Cardiac septum (tissue), 1 donor: ENCODE data around the gene TPSD1. TPM values are rescaled to one million over a fixed set of nuclear protein-coding genes. Genes with fewer than 3 reads are reported as not detected.
"Not testable (repeated sequence)": the region's sequence is repeated elsewhere in the genome, so short reads cannot be mapped to it uniquely, and the experiment has no call there.

ENCODE experiments used
- DNase-seq: peaks from one replicate; pipeline ENCODE4 v3.0.0-alpha.2; 2020; ENCODE audit warnings: low spot score
- intact Hi-C: fragments of 100-400 bp; cut with DNase I; formaldehyde crosslinking; loops from one replicate; pipeline ENCODE4 v1.14.0; 2022
- total RNA-seq: library from RNA; stranded (reverse); fragmentation: NEBNext Ultra II Directional; extraction: Animal tissue kit (Norgen Biotek cat#: 25700); gene quantifications from one replicate; pipeline ENCODE4 v1.2.1, GENCODE V29; 2021
- donor health status: DM: no; HTN: no; CAD: no.

Gene TPSD1
- total RNA-seq, 1 donor from 2014 or later, result not detected

DNA sequence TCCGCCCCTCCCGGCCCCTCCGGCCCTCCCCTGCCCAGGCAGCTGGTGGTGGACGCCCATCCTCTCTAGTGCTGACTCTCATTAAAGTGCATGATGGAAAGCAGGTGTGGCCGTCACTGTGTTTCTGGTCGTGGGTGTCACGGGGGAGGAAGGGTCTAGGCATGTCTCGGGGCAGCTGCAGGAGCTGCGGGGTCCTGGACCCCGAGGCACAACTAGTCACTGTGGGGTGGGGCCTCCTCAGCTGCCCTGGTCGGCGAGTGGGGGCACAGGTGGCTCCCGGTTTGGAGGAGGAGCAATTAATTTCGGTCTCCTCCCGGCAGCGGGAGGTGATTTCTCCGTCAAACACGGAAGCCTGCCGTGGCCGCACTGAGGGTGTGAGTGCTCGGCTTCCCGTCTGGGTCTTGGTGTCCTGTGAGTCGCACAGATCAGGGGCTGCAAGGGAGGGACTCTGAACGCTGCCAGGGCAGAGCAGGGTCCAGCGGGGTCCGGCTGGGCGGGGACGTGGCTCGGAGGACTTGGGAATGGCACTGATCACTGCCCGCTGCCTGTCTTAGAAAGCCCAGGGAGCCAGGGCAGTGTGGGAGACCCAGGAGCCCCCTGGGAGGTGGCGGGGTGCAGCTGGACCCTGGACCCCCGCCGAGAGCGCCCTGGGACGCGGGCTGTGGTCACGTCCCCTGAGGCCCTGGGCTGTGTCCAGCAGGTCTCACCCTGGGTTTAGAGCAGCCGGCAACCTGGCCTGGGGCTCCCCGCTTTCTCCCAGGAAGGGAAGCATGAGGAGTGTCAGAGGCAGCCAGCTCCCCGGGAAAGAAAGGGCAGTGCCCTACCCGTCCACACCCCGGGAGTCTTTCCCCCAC is 3.3 kb downstream of the TPSD1 start:
- no peak for DNase-seq
- intact Hi-C loops, result no loop called here

DNA sequence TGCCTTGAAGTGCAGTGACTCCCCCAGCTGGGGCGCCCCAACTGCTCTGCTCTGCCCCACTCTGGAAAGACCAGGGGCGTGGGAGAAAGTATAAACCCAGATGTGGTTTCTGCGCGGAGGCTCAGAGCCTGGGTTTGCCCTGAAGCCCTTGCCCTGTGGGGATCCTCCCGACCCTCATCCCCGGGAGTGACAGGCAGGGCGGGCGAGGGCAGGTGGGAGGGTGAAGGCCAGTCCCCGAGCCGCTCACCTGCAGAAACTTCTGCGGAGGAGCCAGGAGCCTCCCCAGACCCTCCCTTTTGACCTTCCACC is 3.8 kb downstream of the TPSD1 start:
- intact Hi-C loops, result no loop called here
- DNase-seq, result no peak

DNA sequence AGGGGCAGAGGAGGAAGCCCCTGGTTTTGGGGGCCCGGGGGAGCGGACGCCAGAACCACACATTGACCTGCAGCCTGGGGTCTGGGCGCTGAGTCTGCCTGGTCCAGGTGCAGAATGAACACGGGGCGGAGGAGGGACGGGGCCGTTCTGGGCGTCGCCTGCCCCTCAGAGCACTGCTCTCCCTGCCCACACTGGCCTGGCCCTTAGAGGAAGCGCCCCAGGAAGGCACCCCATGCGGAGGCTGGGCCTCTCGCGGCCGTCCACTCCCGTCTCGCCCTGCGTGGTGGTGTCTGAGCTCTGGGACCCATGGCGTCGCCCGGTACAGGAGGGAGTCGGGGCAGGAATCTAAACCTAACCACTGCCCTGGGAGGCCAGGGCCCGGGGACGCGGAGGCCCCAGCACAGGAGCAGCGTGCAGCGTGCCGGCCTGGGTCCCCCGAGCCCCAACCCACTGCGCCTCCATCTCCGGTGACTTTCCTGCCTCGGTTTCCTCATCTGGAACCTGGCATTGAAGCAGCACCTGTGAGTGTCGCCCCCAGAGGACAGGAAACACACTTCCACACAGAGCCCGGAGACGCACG is 4.3 kb downstream of the TPSD1 start:
- intact Hi-C loops, result no loop called here
- no peak for DNase-seq

DNA sequence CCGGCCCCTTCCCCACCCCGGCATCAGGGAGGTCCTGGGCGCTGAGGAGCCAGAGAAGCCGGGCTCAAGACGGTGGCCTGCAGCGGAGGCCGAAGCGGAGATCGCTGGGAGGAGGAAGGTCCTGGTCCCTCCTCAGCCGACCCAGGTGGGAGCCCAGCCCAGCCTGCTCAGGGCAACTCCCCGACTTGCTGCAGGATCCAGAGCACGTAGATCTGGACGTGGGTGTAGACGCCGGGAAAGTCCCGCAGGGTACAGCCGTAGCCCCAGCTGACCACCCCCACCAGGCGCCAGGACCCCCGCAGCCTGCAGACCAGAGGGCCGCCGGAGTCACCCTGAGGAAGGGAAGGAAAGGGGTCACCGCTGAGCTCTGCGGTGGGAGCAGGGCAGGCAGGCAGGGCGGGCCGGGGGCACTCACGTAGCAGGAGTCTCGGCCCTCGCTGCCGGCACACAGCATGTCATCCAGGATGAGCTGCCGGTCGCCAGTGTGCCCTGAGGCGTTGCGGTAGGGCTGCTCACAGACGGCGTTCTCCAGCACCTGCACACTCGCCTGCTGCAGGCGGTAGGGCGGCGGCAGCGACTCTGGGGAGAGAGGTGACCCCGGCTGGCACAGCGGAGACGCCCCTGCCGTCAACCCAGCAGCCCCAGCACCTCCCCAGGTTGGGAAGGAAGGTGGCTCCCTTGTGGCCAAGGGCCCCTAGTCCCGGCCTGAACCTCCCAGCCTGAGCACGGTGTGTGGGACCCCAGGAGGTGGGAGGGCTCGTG is 5.4 kb downstream of the TPSD1 start:
- no peak for DNase-seq
- intact Hi-C loops, result no loop called here

DNA sequence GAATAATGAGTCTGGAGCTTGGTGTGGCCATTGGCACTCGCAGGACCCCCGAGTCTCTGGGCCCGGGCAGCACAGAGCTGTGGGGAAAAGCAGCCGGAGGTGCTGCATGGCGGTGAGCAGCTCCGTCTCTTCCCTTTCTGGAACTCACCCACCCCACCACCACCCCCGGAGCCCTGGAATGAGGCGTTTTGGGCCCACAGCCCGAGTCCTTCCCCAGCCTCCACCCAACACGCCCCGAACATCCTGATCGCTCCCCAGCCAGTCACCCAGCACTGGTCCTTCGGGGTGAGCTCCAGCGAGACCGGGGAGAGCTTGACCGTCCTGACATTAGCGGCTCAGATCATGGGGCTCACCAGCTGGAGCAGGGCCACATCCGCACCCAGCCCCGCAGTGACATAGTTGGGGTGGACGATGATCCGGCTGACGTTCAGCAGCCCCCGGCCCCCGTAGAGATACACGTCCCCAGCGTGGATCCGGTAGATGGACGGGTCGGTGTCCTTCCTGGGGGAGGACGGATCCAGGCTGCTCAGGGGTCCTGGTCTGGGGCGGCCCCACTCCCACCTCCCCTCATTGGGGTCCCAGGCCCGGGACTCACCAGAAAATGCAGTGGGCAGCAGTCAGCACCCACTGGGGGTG is 6.5 kb downstream of the TPSD1 start:
- DNase-seq, result no peak
- intact Hi-C loops, result no loop called here

- intact Hi-C loops, result no loop called here
- DNase-seq, result no peak
Measured at GRCh38 chr16:1262846-1263221, 7.0 kb downstream of the TPSD1 start.

DNA sequence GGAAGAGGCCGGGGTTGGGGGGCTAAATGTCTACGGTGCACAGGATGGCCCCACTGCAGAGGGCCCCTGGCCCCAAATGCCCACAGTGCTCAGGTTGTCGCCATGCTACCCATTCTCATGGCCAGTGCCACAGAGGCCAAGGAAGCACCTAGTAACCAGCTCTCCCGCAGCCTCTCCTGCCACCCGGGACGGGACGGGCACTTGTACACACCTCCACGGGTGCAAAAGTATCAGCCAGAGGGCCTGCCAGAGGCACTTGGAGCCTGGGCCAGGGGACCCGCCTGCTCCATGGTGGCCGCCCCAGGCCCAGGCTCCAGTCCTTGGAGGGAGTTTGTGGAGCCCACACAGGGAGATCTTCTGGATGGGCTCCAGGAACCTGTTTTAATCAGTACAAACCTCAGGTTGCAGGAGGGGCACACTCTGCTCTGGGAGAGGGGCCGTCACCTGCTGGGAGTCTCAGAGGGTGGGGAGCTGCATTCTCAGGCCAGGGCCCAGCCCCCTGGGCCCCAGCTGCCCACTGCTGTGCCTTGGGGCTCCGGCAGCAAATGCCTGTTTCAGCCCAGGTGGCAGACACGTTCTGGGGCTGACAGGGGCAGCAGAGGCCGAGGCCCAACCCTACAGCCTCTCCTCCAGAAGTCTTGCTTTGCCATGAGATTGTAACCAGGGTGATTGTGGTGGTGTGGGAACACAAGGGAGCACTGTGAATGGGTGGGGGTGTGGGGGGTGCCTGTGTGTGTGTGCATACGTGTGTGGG is 7.9 kb downstream of the TPSD1 start:
- no peak for DNase-seq
- intact Hi-C loops, result no loop called here

GRCh38 chr16:1264345-1265089 is 8.6 kb downstream of the TPSD1 start:
- DNase-seq, result no peak
- intact Hi-C loops, result no loop called here

DNA sequence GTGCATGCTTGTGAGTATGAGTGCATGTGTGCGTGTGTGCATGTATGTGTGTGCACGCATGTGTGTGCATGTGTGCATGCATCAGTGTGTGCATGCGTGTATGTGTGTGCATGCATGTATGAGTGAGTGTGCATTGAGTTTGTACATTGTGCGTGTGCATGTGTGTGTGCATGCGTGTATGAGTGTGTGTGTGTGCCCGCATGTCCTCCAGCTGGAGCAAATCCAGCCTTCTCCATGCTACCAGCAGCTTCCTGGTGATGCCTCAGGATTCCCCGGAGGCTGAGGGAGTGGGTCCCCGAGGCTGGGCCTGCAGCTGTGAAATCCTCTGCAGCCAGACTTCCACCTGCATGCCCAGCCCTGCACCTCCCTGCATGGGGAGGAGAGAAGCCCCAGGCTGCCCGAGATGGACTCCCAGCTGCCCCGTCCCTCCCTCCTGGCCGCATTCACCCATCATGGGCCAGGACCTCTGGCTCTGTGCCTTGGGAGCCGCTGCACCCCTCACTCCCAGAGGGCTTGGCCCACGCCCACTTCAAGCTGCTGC is 9.3 kb downstream of the TPSD1 start:
- intact Hi-C loops, result no loop called here
- no peak for DNase-seq

- no peak for DNase-seq
- intact Hi-C loops, result no loop called here
Measured at GRCh38 chr16:1265826-1266225, 10.0 kb downstream of the TPSD1 start.

- intact Hi-C loops, DNase-seq: not testable (repeated sequence)
Measured at GRCh38 chr16:1269418-1269817, 13.5 kb downstream of the TPSD1 start.

- intact Hi-C loops, result loop anchor here (10.0 kb wide), 1 partner anchor 63 kb away; the partner anchor contains the start of gene BAIAP3
Measured at GRCh38 chr16:1271380-1271723, 15.5 kb downstream of the TPSD1 start.

GRCh38 chr16:1271724-1272413 is 16.0 kb downstream of the TPSD1 start:
- intact Hi-C loops, result loop anchor here (10.0 kb wide), 1 partner anchor 63 kb away; the partner anchor contains the start of gene BAIAP3
- not testable (repeated sequence) for DNase-seq

More at GRCh38 chr16:1271380-1271723, 15.5 kb downstream of the TPSD1 start:
- no peak for DNase-seq

DNA sequence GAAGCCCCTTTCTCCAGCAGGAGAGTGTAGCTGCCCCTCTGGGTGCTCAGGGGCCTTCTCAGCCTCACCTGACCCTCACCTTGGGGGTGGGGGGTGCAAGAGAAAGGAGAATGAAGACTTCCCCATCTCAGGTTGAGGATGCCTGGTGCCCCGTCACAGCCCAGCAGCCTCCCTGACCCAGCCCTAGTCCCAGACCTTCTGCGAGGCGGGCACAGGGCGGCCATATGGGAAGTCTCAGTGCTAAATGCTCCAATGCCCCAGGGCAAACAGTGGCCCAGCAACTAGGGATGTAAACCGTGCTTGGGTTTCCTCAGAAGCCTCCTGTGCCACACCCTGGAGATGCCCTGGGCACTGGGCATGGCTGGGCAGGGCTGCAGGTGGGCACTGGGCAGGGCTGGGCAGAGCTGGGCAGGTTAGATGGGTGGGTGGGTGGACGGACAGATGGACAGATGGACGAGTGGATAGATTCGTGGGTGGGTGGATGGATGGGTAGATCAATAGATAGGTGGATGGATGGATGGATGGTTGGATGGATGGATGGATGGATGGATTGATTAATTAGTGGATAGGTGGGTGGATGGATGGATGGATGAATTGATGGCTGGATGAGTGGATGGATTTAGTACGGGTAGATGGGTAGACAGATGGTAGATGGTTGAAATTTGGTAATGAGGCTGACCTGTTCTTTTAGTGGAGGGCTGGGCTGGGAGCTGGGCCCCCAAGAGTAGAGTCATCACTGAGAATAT is 16.8 kb downstream of the TPSD1 start:
- intact Hi-C loops, result loop anchor here (10.0 kb wide), 1 partner anchor 62 kb away; the partner anchor contains the start of gene BAIAP3

DNA sequence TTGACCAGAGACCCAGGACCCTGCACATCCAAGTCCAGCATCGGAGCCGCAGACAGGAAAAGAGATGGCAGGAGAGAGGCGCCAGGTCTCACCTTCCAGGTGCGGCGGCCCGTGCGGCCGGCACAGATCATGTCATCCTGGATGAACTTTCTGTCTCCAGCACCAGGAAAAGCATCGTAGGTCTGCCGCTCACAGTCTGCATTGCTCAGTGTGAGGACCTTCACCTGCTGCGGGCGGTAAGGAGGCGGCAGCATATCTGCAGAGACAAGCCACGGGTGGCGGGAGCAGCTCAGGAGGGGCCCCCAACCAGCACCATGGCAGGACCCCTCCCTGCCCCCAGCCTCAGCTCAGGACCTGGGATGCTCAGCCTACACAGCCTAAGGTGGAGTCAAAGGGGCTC is 17.9 kb downstream of the TPSD1 start:
- intact Hi-C loops, result loop anchor here (10.0 kb wide), 1 partner anchor 61 kb away; the partner anchor contains the start of gene BAIAP3

More for the DNA sequence above, 16.8 kb downstream of the TPSD1 start:
- no peak for DNase-seq

GRCh38 chr16:1274767-1275166 is 18.9 kb downstream of the TPSD1 start:
- no peak for DNase-seq
- intact Hi-C loops, result loop anchor here (10.0 kb wide), 1 partner anchor 60 kb away; the partner anchor contains the start of gene BAIAP3

More for the DNA sequence above, 17.9 kb downstream of the TPSD1 start:
- no peak for DNase-seq
